ENCODE data around the gene C9orf50.

DNA sequence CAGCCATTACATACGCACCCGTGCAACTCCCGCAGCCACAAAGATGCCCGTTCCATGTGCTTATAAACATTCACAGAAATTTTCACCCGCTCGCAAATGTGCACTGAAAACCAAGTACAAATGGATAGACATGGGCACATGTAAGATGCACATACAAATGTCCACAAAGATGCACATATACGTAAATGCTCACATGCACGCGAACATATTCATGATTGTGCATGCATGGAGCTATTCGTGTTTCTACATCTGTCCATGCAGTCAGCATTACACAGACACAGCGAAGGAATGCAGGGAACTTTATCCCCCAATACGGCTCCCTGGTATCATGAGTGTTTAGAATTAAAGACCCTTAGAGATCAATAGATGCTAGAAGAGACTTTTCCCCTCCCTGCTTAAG lies 58.4 kb downstream of the C9orf50 start:
- TF ChIP-seq SPI1 (IDR thresholded peaks at IDR 0.05; ENCODE audit: low read depth, low read length), result no peak
- TF ChIP-seq POLR2A (IDR thresholded peaks at IDR 0.05; ENCODE audit: low read depth, low read length), result no peak
- TF ChIP-seq POLR2AphosphoS5 (IDR thresholded peaks at IDR 0.05; ENCODE audit: low read depth, low read length), result no peak
- TF ChIP-seq PAX5 (IDR thresholded peaks at IDR 0.05; ENCODE audit: insufficient read depth, low read length, severe bottlenecking), result no peak
- no peak for TF ChIP-seq TAF1 (IDR thresholded peaks at IDR 0.05; ENCODE audit: low read depth, low read length)

Measured in GM12891 (cell line).